ENCODE measurements around the gene SEMA5A. TPM values are rescaled to one million over a fixed set of nuclear protein-coding genes. Genes with fewer than 3 reads are reported as not detected.

Gene SEMA5A
- total and polyA plus RNA-seq, 2 of the 13 experiments (the other 11 are each of a cell fraction or from before 2014, with no cell fraction given), result 0.01 TPM; not detected in 1

- no peak for TF ChIP-seq ZNF318 (CRISPR knock-in tag; IDR thresholded peaks at IDR 0.05)
- TF ChIP-seq ZNF790 (CRISPR knock-in tag; IDR thresholded peaks at IDR 0.05; ENCODE audit: borderline replicate concordance), result no peak
- TF ChIP-seq, protein P1, sequence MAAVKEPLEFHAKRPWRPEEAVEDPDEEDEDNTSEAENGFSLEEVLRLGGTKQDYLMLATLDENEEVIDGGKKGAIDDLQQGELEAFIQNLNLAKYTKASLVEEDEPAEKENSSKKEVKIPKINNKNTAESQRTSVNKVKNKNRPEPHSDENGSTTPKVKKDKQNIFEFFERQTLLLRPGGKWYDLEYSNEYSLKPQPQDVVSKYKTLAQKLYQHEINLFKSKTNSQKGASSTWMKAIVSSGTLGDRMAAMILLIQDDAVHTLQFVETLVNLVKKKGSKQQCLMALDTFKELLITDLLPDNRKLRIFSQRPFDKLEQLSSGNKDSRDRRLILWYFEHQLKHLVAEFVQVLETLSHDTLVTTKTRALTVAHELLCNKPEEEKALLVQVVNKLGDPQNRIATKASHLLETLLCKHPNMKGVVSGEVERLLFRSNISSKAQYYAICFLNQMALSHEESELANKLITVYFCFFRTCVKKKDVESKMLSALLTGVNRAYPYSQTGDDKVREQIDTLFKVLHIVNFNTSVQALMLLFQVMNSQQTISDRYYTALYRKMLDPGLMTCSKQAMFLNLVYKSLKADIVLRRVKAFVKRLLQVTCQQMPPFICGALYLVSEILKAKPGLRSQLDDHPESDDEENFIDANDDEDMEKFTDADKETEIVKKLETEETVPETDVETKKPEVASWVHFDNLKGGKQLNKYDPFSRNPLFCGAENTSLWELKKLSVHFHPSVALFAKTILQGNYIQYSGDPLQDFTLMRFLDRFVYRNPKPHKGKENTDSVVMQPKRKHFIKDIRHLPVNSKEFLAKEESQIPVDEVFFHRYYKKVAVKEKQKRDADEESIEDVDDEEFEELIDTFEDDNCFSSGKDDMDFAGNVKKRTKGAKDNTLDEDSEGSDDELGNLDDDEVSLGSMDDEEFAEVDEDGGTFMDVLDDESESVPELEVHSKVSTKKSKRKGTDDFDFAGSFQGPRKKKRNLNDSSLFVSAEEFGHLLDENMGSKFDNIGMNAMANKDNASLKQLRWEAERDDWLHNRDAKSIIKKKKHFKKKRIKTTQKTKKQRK (IDR thresholded peaks at IDR 0.05; ENCODE audit: low read length), result no peak
- TF ChIP-seq PHF5A (CRISPR knock-in tag; IDR thresholded peaks at IDR 0.05; ENCODE audit: low read depth, unreplicated experiment), result no peak
- TF ChIP-seq SOX13 (IDR thresholded peaks at IDR 0.05), result no peak
- no peak for TF ChIP-seq SOX13 (CRISPR knock-in tag; conservative IDR thresholded peaks at IDR 0.05 in 1 of 2, IDR thresholded peaks at IDR 0.05 in 1 of 2)
- no peak for TF ChIP-seq ELF4 (CRISPR knock-in tag; IDR thresholded peaks at IDR 0.05; ENCODE audit: borderline replicate concordance)
- TF ChIP-seq ZFP36 (IDR thresholded peaks at IDR 0.05; ENCODE audit: borderline replicate concordance, low read depth, low read length, partially characterized antibody), result no peak
- TF ChIP-seq SMYD3 (CRISPR knock-in tag; IDR thresholded peaks at IDR 0.05), result no peak
- no peak for TF ChIP-seq ELF3 (CRISPR knock-in tag; IDR thresholded peaks at IDR 0.05)
- TF ChIP-seq, protein P2, sequence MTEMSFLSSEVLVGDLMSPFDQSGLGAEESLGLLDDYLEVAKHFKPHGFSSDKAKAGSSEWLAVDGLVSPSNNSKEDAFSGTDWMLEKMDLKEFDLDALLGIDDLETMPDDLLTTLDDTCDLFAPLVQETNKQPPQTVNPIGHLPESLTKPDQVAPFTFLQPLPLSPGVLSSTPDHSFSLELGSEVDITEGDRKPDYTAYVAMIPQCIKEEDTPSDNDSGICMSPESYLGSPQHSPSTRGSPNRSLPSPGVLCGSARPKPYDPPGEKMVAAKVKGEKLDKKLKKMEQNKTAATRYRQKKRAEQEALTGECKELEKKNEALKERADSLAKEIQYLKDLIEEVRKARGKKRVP (CRISPR knock-in tag; IDR thresholded peaks at IDR 0.05), result no peak
- no peak for TF ChIP-seq SOX6 (IDR thresholded peaks at IDR 0.05)
- TF ChIP-seq SOX6 (CRISPR knock-in tag; IDR thresholded peaks at IDR 0.05), result no peak
- no peak for TF ChIP-seq GTF3A (CRISPR knock-in tag; conservative IDR thresholded peaks at IDR 0.05)
- TF ChIP-seq ZNF747 (CRISPR knock-in tag; IDR thresholded peaks at IDR 0.05; ENCODE audit: borderline replicate concordance), result no peak
- no peak for TF ChIP-seq HNRNPH1 (optimal IDR thresholded peaks at IDR 0.05; ENCODE audit: low read depth, low read length)
- TF ChIP-seq, protein P3, sequence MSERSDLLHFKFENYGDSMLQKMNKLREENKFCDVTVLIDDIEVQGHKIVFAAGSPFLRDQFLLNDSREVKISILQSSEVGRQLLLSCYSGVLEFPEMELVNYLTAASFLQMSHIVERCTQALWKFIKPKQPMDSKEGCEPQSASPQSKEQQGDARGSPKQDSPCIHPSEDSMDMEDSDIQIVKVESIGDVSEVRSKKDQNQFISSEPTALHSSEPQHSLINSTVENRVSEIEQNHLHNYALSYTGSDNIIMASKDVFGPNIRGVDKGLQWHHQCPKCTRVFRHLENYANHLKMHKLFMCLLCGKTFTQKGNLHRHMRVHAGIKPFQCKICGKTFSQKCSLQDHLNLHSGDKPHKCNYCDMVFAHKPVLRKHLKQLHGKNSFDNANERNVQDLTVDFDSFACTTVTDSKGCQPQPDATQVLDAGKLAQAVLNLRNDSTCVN (CRISPR knock-in tag; IDR thresholded peaks at IDR 0.05; ENCODE audit: borderline replicate concordance), result no peak
Observed at GRCh38 chr5:9239626-9240025, 306.2 kb downstream of the SEMA5A start (continued).
